HT-29 (cell line): ENCODE results near the gene NGRN. TPM values are rescaled to one million over a fixed set of nuclear protein-coding genes. Genes with fewer than 3 reads are reported as not detected.

Source experiments
- DNase-seq: peaks from one replicate; pipeline ENCODE4 v3.0.0-alpha.2; 2015; ENCODE audit warnings: low spot score
- small RNA-seq: library from RNA; depleted of rRNA; stranded (forward); fragments of <200 nt; gene quantifications from one replicate; pipeline ENCODE3, GENCODE V24; 2014
- total RNA-seq: library from RNA; depleted of rRNA; stranded (reverse); fragments of >200 nt; shearing (Covaris generic); gene quantifications from 2 replicates; pipeline ENCODE4 v1.2.3, GENCODE V29; 2014; rRNA removed

Gene NGRN
- total RNA-seq, 1 experiment from 2014 or later, result 136 TPM

GRCh38 chr15:90316139-90316538 lies 50.7 kb downstream of the NGRN start:
- DNase-seq, result peak; percentile 70

- no peak for DNase-seq
These were observed 53.1 kb downstream of the NGRN start for GRCh38 chr15:90318591-90318990.

- peak; percentile 97 for DNase-seq
These were observed 54.8 kb downstream of the NGRN start for GRCh38 chr15:90320062-90320884.

GRCh38 chr15:90320885-90321278 lies 55.4 kb downstream of the NGRN start:
- DNase-seq, result no peak

Small RNAs within 50 kb of the gene (small RNA-seq; reads per million reads assigned to genes)
- not detected for gene AC091167.3
- not detected for gene RN7SL736P

Other genes with a start within 250 kb of the NGRN start
- 177 and 202 TPM in 2 replicates for gene IDH2, start 163.2 kb upstream of the NGRN start, total RNA-seq
- gene SEMA4B, start 64.3 kb upstream of the NGRN start, total RNA-seq, result 198 and 272 TPM in 2 replicates
- gene CIB1, start 31.7 kb upstream of the NGRN start, total RNA-seq, result 165 and 178 TPM in 2 replicates
- gene GDPGP1, start 31.5 kb upstream of the NGRN start, total RNA-seq, result 13.7 and 15.1 TPM in 2 replicates
- 0.03 and 0.28 TPM in 2 replicates for gene TTLL13, start 16.1 kb upstream of the NGRN start, total RNA-seq
- gene ZNF774, start 86.6 kb downstream of the NGRN start, total RNA-seq, result 1.2 and 2.5 TPM in 2 replicates
- 100 and 111 TPM in 2 replicates for gene IQGAP1, start 122.6 kb downstream of the NGRN start, total RNA-seq